Activated T-cell treated with anti-CD3 and anti-CD28 coated beads, Interleukin-2, amount 50 U/mL, for 24 hours (primary cell): ENCODE results near the gene MTMR8.
A peak's percentile ranks its signal among the peaks of the same experiment; 100 is the strongest.
"Not testable (repeated sequence)": the region's sequence is repeated elsewhere in the genome, so short reads cannot be mapped to it uniquely, and the experiment has no call there.

Experiments used
- DNase-seq: peaks from one replicate; pipeline ENCODE4 v3.0.0-alpha.2; 2020
- H3K27ac Mint-ChIP-seq: 2 replicates; pipeline ENCODE4 v1.8.0; 2020; ENCODE audit warnings: mild to moderate bottlenecking, mixed read lengths
- H3K27me3 Mint-ChIP-seq: 2 replicates; pipeline ENCODE4 v1.8.0; 2020; ENCODE audit warnings: mixed read lengths
- H3K36me3 Mint-ChIP-seq: 2 replicates; pipeline ENCODE4 v1.8.0; 2020; ENCODE audit warnings: low read depth, mixed read lengths
- H3K4me1 Mint-ChIP-seq: 2 replicates; pipeline ENCODE4 v1.8.0; 2020; ENCODE audit warnings: low read depth, mixed read lengths
- H3K4me3 Mint-ChIP-seq: 2 replicates; pipeline ENCODE4 v1.8.0; 2020; ENCODE audit warnings: mild to moderate bottlenecking, moderate library complexity, mixed read lengths
- H3K9me3 Mint-ChIP-seq: 2 replicates; pipeline ENCODE4 v1.8.0; 2020; ENCODE audit warnings: mixed read lengths

Gene MTMR8

GRCh38 chrX:64394874-64395567 is at the start of gene MTMR8:
MTMR8 (minus strand) TSS chrX:64395452; CDS start chrX:64395363, 89 bp downstream.
- Mint-ChIP-seq H3K27me3 (peaks cover 42% of the 10 kb centered on the region), H3K27ac (peak within 1 kb of the TSS; percentile 81), H3K36me3 (peaks cover 4% of the 10 kb centered on the region), H3K4me3 (peak within 1 kb of the TSS; percentile 83), H3K9me3 (no peaks in the 10 kb centered on the region), H3K4me1 (peaks cover 18% of the 10 kb centered on the region)
- peak; percentile 85 for DNase-seq

DNA sequence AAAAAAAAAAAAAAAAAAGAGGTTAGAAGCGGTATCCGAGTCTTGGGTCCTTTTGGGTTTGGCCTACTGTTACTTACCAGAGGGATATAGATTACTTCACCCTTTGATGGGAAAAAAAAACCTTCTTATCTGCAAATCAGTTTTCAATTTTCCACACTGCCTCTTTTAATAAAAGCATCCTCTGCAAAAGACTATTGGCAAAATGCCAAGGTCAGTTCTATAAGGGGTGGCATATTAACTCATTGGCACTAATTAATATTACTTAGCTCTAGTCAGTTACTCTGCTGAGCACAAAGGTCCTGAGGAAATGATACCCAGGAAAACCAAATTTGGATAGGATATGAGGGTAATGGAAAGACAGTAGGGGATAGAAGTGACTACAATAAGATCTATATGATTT is 44.3 kb upstream of the MTMR8 start:
- Mint-ChIP-seq H3K4me1 (no peaks in the 10 kb centered on the region), H3K27ac (no peak overlapping the region), H3K4me3 (no peak overlapping the region), H3K27me3 (peaks cover 16% of the 10 kb centered on the region), H3K36me3 (no peaks in the 10 kb centered on the region), H3K9me3 (peaks cover 6% of the 10 kb centered on the region)
- no peak for DNase-seq

- Mint-ChIP-seq H3K9me3 (peaks cover 5% of the 10 kb centered on the region), H3K4me3 (no peak overlapping the region), H3K36me3 (no peaks in the 10 kb centered on the region), H3K4me1 (no peaks in the 10 kb centered on the region), H3K27me3 (peaks cover 16% of the 10 kb centered on the region), H3K27ac (no peak overlapping the region)
- no peak for DNase-seq
Observed at GRCh38 chrX:64437665-64438064, 42.4 kb upstream of the MTMR8 start.

GRCh38 chrX:64437218-64437617 is 42.0 kb upstream of the MTMR8 start:
- Mint-ChIP-seq H3K36me3 (no peaks in the 10 kb centered on the region), H3K4me3 (no peak overlapping the region), H3K27me3 (peaks cover 16% of the 10 kb centered on the region), H3K9me3 (peaks cover 3% of the 10 kb centered on the region), H3K4me1 (no peaks in the 10 kb centered on the region), H3K27ac (no peak overlapping the region)
- no peak for DNase-seq

DNA sequence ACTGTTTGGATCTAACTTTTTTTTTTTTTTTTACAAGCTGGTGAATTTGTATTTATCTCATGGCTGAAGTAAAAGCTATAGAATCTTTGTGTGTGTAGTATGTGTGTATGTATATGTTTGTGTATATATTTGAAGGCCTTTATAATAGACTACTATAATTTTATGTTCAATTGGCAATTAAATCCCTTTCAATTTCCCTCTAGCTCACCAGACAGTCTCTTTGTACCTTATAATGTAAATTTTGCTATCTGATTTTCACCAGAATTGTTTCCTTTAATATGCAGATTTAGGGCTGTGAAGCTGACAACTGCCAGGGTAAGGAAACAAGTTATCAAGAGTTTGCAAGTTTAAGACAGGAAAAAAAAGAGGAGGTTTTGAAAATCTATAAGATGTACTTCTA is 33.1 kb upstream of the MTMR8 start:
- no peak for DNase-seq
- Mint-ChIP-seq H3K9me3 (no peaks in the 10 kb centered on the region), H3K36me3 (no peaks in the 10 kb centered on the region), H3K27me3 (peaks cover 27% of the 10 kb centered on the region), H3K4me1 (peaks cover 9% of the 10 kb centered on the region), H3K27ac (no peak overlapping the region), H3K4me3 (no peak overlapping the region)

DNA sequence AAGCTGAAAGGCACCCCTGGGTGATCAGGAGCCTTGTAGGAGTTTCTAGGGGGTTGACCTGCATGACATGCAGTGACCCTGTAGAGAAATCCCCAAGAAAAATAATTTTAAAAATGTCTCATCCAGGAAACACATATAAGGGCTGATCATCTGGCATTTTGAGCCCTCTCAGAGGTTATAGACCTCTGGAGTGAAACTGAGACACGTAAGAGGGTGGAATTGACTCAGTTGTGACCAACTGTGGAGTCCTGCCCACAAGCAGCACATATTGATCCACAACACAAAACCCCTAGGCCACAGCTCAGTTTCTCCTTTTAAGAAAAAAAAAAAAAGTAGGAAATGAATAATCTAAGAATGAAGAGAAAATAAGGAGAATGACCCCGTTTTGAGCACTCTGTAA is 32.5 kb upstream of the MTMR8 start:
- no peaks in the 10 kb centered on the region for H3K9me3 Mint-ChIP-seq
- no peaks in the 10 kb centered on the region for H3K36me3 Mint-ChIP-seq
- no peak for DNase-seq
- H3K4me1 Mint-ChIP-seq: peaks cover 9% of the 10 kb centered on the region
- H3K4me3 Mint-ChIP-seq: no peak overlapping the region
- H3K27ac Mint-ChIP-seq: no peak overlapping the region
- H3K27me3 Mint-ChIP-seq: peaks cover 27% of the 10 kb centered on the region

GRCh38 chrX:64427281-64427680 is 32.0 kb upstream of the MTMR8 start:
- Mint-ChIP-seq H3K36me3 (no peaks in the 10 kb centered on the region), H3K4me1 (peaks cover 9% of the 10 kb centered on the region), H3K27me3 (peaks cover 27% of the 10 kb centered on the region), H3K4me3 (no peak overlapping the region), H3K9me3 (no peaks in the 10 kb centered on the region), H3K27ac (no peak overlapping the region)
- DNase-seq: no peak

- H3K9me3 Mint-ChIP-seq: not testable (repeated sequence)
Observed at GRCh38 chrX:64409730-64410129, 14.5 kb upstream of the MTMR8 start.

GRCh38 chrX:64398088-64398487 is 2.8 kb upstream of the MTMR8 start:
- DNase-seq: no peak
- Mint-ChIP-seq H3K4me3 (no peak overlapping the region), H3K4me1 (peaks cover 7% of the 10 kb centered on the region), H3K9me3 (no peaks in the 10 kb centered on the region), H3K27me3 (peaks cover 53% of the 10 kb centered on the region), H3K36me3 (peaks cover 4% of the 10 kb centered on the region), H3K27ac (no peak overlapping the region)

More at GRCh38 chrX:64409730-64410129, 14.5 kb upstream of the MTMR8 start:
- H3K36me3 Mint-ChIP-seq, H3K4me3 Mint-ChIP-seq, H3K4me1 Mint-ChIP-seq, DNase-seq, H3K27ac Mint-ChIP-seq: not testable (repeated sequence)
- peaks cover 13% of the 10 kb centered on the region for H3K27me3 Mint-ChIP-seq

DNA sequence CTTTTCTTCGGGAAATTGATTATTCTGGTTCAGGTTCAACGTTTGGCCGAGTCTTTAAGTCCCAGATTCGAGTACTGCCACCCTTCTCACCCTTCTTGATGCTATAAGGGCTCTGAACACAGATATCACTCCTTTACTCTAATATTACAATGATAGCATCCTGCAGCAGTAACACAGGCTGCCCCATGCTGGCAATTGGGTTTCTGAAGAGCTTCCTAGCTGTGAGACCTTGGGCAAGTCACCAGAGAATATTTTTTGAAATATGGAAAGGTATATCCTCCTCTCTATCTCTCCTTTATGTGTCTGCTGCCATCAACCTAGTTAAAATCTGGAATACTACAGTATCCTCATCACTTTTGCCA is 297 bp upstream of the MTMR8 start:
- no peak for DNase-seq
- Mint-ChIP-seq H3K27me3 (peaks cover 46% of the 10 kb centered on the region), H3K9me3 (no peaks in the 10 kb centered on the region), H3K4me1 (peaks cover 18% of the 10 kb centered on the region), H3K36me3 (peaks cover 4% of the 10 kb centered on the region), H3K4me3 (peak overlapping the region; percentile 83), H3K27ac (peak overlapping the region; percentile 81)

DNA sequence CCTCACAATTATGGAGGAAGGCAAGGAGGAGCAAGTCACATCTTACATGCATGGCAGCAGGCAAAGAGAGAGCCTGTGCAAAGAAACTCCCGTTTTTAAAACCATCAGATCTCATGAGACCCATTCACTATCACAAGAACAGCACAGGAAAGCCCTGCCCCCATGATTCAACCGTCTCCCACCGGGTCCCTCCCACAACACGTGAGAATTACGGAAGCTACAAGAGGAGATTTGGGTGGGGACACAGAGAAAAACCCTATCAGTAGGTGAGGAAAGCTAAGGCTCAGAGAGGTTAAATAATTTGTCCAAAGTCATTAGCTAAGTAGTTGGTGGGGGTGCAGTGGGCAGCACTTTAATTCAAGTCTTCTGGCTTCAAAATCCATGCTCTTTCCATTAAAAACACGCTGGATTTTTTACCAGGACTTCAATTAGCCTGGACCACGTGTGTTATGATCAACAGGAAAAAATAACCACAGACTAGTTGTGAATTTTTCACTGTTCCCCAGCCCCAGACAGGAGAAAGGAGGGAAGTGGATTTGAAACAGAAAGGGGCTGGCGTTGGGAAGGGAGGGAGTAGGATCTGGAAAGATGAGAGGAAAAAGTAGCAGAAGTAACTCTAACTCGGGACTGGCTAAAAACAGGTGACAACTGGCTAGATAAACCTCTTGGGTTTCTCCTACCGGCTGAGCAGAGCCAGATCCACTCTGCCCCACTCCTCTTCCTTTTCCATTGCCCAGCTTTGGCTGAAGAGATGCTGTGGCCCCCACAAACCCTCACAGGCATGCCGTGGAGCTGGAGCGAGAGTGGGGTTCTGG is 986 bp downstream of the MTMR8 start:
- no peak for DNase-seq
- Mint-ChIP-seq H3K27me3 (peaks cover 38% of the 10 kb centered on the region), H3K4me3 (peak overlapping the region; percentile 83), H3K4me1 (peaks cover 22% of the 10 kb centered on the region), H3K27ac (peak overlapping the region; percentile 81), H3K9me3 (no peaks in the 10 kb centered on the region), H3K36me3 (peaks cover 4% of the 10 kb centered on the region)

- peaks cover 12% of the 10 kb centered on the region for H3K9me3 Mint-ChIP-seq
- H3K36me3 Mint-ChIP-seq: peaks cover 29% of the 10 kb centered on the region
- H3K27me3 Mint-ChIP-seq: peaks cover 23% of the 10 kb centered on the region
- DNase-seq: no peak
- H3K4me3 Mint-ChIP-seq: no peak overlapping the region
- peaks cover 20% of the 10 kb centered on the region for H3K4me1 Mint-ChIP-seq
- H3K27ac Mint-ChIP-seq: no peak overlapping the region
Observed at GRCh38 chrX:64389489-64389888, 5.8 kb downstream of the MTMR8 start.

DNA sequence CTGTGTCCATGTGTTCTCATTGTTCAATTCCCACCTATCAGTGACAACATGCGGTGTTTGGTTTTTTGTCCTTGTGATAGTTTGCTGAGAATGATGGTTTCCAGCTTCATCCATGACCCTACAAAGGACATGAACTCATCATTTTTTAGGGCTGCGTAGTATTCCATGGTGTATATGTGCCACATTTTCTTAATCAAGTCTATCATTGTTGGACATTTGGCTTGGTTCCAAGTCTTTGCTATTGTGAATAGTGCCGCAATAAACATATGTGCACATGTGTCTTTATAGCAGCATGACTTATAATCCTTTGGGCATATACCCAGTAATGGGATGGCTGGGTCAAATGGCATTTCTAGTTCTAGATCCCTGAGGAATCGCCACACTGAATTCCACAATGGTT is 14.5 kb downstream of the MTMR8 start:
- H3K27ac Mint-ChIP-seq, DNase-seq, H3K4me3 Mint-ChIP-seq, H3K4me1 Mint-ChIP-seq: not testable (repeated sequence)
- Mint-ChIP-seq H3K27me3 (peaks cover 19% of the 10 kb centered on the region), H3K36me3 (peaks cover 76% of the 10 kb centered on the region), H3K9me3 (peaks cover 41% of the 10 kb centered on the region)

GRCh38 chrX:64379924-64380323 is 15.3 kb downstream of the MTMR8 start:
- Mint-ChIP-seq H3K4me3 (no peak overlapping the region), H3K9me3 (peaks cover 37% of the 10 kb centered on the region), H3K4me1 (no peaks in the 10 kb centered on the region), H3K27ac (no peak overlapping the region), H3K27me3 (peaks cover 14% of the 10 kb centered on the region), H3K36me3 (peaks cover 68% of the 10 kb centered on the region)
- DNase-seq: no peak

DNA sequence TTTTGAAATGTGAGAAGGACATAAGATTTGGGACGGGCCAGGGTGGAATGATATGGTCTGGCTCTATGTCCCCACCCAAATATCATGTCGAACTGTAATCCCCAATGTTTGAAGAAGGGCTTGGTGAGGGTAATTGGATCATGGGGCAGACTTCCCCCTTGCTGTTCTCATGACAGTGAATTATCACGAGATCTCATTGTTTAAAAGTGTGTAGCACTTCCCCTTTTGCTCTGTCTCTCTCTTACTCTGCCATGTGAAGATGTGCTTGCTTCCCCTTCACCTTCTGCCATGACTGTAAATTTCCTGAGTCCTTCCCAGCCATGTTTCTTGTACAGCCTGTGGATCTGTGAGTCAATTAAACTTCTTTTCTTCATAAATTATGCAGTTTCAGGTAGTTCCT is 17.5 kb downstream of the MTMR8 start:
- Mint-ChIP-seq H3K27ac (no peak overlapping the region), H3K4me1 (peaks cover 2% of the 10 kb centered on the region), H3K27me3 (peaks cover 11% of the 10 kb centered on the region), H3K9me3 (peaks cover 34% of the 10 kb centered on the region), H3K4me3 (no peak overlapping the region), H3K36me3 (peaks cover 63% of the 10 kb centered on the region)
- no peak for DNase-seq
